Nephron progenitor cell (in vitro differentiated cells): ENCODE results near the gene WDR86.

Experiments
- DNase-seq: peaks from one replicate; pipeline ENCODE4 v3.0.0; 2021
- H3K27ac Mint-ChIP-seq: 2 replicates; pipeline ENCODE4 v1.8.0; 2021; ENCODE audit warnings: mild to moderate bottlenecking, moderate library complexity, mixed read lengths
- H3K27me3 Mint-ChIP-seq: 2 replicates; pipeline ENCODE4 v1.8.0; 2021; ENCODE audit warnings: mild to moderate bottlenecking, low read depth, mixed read lengths; ENCODE audit not compliant: poor library complexity
- H3K36me3 Mint-ChIP-seq: 2 replicates; pipeline ENCODE4 v1.8.0; 2021; ENCODE audit warnings: low read depth, mixed read lengths
- H3K4me1 Mint-ChIP-seq: 2 replicates; pipeline ENCODE4 v1.8.0; 2021; ENCODE audit warnings: mixed read lengths
- H3K4me3 Mint-ChIP-seq: 2 replicates; pipeline ENCODE4 v1.8.0; 2021; ENCODE audit warnings: mild to moderate bottlenecking, moderate library complexity, mixed read lengths
- H3K9me3 Mint-ChIP-seq: 2 replicates; pipeline ENCODE4 v1.8.0; 2021; ENCODE audit warnings: mild to moderate bottlenecking, moderate library complexity, mixed read lengths
- CTCF ChIP-seq: fragments of 200-600 bp; sonication (generic); IDR thresholded peaks from 2 replicates; pipeline ENCODE4 v1.5.0; 2021; ENCODE audit warnings: antibody characterized with exemption

The WDR86 gene

DNA sequence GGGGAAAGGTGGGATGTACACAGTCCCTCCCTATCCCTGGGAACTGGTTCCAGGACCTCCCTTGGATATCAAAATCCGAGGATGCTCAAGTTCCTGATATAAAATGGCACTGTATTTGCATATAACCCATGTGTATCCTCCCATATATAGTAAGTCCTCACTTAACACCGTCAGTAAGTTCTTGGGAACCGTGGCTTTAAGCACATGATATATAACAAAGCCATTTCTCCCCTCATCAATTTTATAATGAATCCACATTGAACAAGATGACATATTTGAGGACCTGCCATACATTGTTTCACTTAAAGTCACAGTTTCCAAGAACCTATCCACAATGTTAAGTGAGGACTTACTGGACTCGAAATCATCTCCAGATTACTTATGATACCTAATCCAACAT lies 24.7 kb upstream of the WDR86 start:
- Mint-ChIP-seq H3K9me3 (no peaks in the 10 kb centered on the region), H3K27ac (no peak overlapping the region), H3K27me3 (peaks cover 10% of the 10 kb centered on the region), H3K4me3 (no peak overlapping the region), H3K36me3 (no peaks in the 10 kb centered on the region), H3K4me1 (peaks cover 43% of the 10 kb centered on the region)
- TF ChIP-seq CTCF: no peak
- no peak for DNase-seq

GRCh38 chr7:151433721-151434400 lies 24.0 kb upstream of the WDR86 start:
- H3K36me3 Mint-ChIP-seq: no peaks in the 10 kb centered on the region
- H3K4me3 Mint-ChIP-seq: no peak overlapping the region
- peaks cover 4% of the 10 kb centered on the region for H3K27me3 Mint-ChIP-seq
- peaks cover 47% of the 10 kb centered on the region for H3K4me1 Mint-ChIP-seq
- no peak overlapping the region for H3K27ac Mint-ChIP-seq
- H3K9me3 Mint-ChIP-seq: no peaks in the 10 kb centered on the region
- no peak for DNase-seq
- TF ChIP-seq CTCF: no peak

GRCh38 chr7:151432658-151433521 lies 23.1 kb upstream of the WDR86 start:
- Mint-ChIP-seq H3K4me3 (no peak overlapping the region), H3K27ac (no peak overlapping the region), H3K4me1 (peaks cover 55% of the 10 kb centered on the region), H3K36me3 (no peaks in the 10 kb centered on the region), H3K27me3 (peaks cover 9% of the 10 kb centered on the region), H3K9me3 (no peaks in the 10 kb centered on the region)
- DNase-seq: no peak
- no peak for TF ChIP-seq CTCF

DNA sequence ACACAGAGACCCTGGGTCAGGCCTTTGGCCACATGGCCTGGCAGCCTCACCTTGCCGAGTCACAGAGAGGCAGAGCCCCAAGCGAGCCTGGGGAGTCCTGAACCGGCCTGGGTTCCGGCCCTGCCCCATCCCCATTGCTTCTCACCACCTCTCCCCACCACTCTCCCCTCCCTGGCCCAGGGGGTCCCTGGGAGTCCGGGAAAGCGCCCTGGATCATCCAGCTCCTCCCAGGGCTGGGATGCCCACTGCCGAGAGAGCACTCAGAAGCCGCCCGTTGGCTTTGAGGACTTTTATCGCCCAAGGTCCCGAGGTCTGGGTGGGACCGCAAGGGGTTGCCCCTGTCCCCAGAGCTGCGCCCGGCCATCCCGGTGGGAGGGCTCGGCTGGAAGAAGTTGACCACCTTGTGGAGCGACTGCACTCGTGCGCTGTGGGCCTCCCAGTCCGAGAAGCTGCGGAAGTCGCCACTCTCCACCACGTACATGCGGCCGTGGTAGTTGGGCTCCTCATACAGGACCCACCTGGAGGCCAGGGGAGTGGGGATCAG lies 22.0 kb upstream of the WDR86 start:
- Mint-ChIP-seq H3K36me3 (no peaks in the 10 kb centered on the region), H3K4me3 (no peak overlapping the region), H3K27me3 (peaks cover 9% of the 10 kb centered on the region), H3K9me3 (no peaks in the 10 kb centered on the region), H3K4me1 (peaks cover 57% of the 10 kb centered on the region), H3K27ac (no peak overlapping the region)
- TF ChIP-seq CTCF: no peak
- no peak for DNase-seq

DNA sequence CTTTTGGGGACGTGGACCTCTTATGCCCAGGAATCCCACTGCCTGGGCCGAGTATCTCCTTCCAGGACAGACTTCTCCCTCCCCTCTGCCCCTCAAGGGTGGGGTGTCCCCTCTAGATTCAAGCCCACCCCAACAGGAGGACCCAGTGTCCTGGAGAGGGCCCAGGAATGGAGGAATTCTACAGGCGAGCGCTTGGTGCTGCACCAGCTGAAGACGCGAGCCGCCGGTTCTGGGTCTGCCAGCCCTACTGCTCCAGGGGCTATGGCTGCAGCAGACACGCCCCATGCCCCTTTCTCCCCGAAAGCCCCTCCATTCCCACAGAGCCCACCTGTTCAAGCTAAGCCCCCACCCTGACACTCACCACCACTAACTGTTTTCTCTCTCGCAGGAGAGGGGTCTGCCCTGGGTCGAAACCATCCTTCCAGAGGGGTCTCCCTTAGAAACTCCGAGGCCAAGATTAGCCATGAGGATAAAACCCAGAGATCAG lies 21.5 kb upstream of the WDR86 start:
- peaks cover 8% of the 10 kb centered on the region for H3K27me3 Mint-ChIP-seq
- TF ChIP-seq CTCF: no peak
- peaks cover 57% of the 10 kb centered on the region for H3K4me1 Mint-ChIP-seq
- H3K27ac Mint-ChIP-seq: no peak overlapping the region
- no peak overlapping the region for H3K4me3 Mint-ChIP-seq
- no peaks in the 10 kb centered on the region for H3K36me3 Mint-ChIP-seq
- no peak for DNase-seq
- H3K9me3 Mint-ChIP-seq: no peaks in the 10 kb centered on the region
